Measurements from ENCODE around the gene ZNF92.

ZNF92 gene

DNA sequence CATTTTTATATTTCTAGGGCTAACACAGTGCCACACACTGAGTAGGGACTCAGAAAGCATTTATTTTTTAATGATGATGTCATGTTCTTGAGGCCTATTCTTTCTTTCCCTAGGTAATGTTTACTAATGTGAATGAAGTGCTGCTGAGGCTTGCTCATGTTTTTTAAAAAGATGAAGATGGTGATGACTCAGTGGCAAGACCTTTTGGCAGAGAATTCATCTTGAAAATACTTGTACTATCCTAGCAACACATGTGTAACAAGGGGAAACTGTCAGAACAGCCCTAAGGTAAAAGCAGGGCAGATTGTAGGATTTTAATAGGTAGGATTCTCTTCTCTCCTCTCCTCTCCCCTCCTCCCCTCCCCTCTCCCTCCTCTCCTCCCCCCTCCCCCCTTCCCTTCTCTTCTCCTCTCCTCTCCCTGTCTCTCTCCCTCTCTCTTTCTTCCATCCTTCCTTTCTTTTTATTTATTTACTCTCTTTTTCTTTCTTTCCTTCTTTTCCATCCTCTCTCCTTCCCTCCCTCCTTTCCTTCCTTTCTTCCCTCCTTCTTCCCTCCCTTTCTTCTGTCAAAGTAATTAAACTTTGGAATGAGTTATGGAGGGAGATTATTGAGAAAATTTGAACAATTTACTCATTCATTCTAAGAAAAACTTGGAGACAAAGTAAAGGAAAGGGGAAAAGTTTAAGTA is 75.3 kb downstream of the ZNF92 start:
- H3K4me3 ChIP-seq (ENCODE audit: low read length), result no peak overlapping the region
- TF ChIP-seq ZNF274 (IDR thresholded peaks at IDR 0.05; ENCODE audit: low read depth, low read length), result no peak

DNA sequence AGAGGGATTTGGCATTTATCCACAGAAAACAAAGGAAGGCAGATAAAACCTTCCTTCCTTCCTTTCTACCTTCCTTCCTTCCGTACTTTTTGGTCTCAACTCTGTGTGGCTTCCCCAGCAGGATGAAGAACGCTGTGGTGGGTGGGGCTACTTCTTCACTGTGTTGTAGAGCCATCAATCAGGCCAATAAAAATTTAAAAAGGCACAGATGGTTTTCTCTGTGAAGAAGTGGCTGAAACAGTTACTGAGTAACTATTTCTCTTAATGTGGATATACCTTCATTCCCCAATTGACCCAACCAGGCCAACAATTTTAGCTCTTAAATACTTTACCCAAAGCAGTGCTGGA is 75.8 kb downstream of the ZNF92 start:
- TF ChIP-seq ZNF274 (IDR thresholded peaks at IDR 0.05; ENCODE audit: low read depth, low read length), result no peak
- no peak overlapping the region for H3K4me3 ChIP-seq (ENCODE audit: low read length)

Measured in GM08714 (cell line).